ENCODE data around the gene PDGFD.

The PDGFD gene

DNA sequence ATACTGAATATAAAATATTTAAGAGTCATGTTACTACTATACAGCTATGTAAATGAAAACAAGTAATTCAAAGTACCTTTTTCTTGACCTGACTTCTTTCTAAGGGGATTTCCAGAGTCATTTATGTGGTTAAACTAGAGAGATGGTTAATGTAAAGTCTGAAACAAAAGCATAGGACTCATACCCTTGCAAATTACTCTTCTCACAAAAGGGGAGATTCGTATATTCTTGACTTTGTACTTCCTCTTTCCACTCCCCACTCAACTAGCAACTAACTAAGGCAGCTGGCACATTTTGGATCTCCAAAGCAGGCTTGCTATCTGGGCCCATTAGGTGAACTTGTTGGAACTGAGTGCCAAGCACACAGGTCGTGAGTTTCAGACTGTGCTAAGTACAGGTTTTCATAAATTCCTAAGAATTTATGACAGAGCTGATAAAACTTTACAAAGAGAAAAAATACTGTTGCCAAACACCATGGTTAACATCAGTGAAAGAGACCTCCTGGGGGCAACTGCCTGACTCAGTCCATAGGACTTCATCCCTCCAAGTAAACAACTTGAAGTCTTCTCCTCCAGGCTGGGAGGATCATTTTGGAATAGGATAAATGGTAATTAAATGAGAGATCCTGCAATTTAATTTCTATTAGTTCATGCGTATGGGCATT, 204.5 kb downstream of the PDGFD start:
- DNase-seq: no peak

DNA sequence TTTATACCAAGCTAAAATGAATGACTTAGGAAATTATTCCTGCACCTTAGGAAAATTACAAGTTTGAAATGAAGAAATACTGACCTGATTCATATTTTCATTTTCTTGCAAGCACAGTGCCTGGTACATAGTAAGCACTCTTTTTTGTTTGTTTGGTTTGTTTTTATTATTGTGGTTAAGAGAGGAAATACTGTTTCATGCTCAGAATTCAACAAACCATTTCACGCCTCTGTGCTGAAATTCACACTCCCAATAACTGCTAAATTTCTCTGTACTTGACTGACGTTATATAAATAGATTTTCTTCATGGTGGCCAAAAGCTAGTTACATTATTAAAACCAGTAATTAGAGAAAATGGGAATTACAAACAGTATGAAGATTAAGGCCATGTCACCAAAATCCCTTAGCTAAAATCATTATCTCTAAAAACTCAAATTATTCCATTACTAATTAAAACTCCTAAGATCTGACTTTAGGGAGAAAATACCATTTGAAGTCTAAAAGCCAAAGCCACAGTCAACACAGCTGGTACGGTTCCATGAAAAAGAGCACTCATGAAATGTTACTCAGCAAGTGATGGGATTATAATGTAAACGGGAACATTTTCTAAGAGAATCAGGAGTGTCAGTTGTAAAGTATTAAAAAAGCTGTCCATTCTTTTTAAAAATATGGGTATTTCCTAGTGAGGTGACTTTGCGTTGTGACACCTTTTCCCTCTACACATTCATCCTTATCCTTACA, 205.3 kb downstream of the PDGFD start:
- peak in 1 of 56 donors; percentile 1 for DNase-seq

DNA sequence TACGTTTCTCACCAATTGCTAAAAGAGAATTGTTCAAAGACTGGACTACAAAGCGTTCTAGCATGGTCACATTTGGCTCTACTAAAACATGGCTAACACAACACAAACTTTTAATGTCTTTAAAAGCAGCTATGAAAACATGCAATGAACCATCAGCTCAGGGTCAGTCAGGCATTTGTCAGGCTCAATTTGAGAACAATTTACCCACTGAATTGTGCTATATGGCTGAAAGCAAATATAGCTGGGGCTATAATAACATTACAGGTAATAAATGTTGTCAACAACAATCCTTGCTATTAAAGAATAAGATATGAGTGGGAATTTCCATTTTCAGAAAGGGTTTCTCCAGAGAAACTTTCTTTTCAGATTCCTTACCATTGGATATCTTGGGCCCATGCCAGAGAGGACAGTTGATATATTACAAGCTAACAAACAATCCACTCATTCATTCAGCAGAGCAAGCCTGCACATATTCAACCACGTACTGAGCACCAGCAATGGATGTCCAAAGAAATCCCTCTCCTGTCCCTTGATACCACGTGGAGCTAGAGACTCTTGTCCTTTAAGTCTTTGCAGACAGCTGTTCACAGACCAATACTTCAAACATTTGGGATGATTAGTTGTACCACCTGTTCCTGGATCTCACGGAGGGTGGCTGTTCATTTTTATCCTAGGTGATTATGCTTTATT, 210.0 kb downstream of the PDGFD start:
- DNase-seq: peak in 1 of 56 donors; percentile 2

DNA sequence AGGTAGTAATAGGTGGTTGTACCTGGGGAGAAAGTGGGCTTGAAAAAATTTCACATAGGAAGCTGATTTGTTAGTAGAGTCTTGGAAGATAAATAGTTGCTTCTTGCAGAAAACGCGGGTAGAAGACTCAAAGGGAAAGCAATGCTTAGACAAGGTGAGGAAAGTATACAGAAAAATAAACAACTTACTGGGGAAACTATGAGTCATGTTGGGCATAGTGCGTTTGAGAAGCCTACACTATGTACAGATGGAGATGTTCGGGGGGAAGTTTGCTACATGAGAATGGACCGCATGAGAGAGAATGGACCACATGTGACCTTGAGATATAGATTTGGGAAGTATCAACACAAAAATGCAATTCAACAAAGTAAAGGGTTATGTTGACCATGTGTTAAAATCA, 214.2 kb downstream of the PDGFD start:
- DNase-seq: no peak

DNA sequence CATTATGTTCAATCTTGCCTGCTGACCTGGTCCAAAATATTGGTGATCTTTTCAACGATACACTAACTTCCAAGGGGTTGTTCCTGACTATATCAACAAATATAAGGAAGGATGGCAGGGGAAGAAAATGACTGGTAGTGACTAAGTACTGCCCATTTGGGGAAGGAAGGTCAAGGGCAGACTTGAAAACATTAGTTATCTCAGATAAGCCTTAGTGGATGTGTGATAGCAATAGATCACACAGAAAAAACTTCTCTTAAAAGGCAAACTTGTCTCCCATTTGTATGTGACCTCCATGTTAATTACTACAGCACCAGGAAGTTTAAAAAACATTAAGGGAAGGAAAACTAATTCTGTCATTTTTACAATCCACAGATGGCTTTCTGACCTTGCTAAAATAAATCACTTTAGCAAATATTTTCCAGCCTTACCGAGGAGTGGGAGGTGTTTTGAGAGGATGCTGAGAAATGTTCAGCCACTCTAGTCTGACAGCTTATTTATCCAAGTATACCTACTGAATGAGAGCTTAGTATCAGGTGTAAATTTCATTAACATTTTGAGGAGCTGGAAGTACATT, 215.7 kb downstream of the PDGFD start:
- no peak for DNase-seq

DNA sequence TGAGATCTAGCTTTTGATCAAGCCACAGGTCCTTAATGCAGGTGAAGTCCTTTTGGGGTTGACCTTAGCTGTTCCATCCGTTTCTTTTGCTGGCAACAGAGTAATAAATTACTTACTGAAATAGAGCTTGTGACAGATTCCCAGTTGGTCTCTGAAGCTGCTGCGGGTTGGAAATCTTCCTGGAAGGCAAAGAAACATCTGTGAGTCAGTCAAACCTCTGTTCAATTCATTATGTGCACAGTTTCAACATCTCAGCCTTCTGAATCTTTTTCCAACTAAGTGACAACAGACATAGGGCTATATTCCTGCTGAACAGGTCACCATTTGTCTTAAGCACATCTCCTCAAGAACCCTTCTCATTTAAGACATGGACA, 216.4 kb downstream of the PDGFD start:
- DNase-seq: no peak

DNA sequence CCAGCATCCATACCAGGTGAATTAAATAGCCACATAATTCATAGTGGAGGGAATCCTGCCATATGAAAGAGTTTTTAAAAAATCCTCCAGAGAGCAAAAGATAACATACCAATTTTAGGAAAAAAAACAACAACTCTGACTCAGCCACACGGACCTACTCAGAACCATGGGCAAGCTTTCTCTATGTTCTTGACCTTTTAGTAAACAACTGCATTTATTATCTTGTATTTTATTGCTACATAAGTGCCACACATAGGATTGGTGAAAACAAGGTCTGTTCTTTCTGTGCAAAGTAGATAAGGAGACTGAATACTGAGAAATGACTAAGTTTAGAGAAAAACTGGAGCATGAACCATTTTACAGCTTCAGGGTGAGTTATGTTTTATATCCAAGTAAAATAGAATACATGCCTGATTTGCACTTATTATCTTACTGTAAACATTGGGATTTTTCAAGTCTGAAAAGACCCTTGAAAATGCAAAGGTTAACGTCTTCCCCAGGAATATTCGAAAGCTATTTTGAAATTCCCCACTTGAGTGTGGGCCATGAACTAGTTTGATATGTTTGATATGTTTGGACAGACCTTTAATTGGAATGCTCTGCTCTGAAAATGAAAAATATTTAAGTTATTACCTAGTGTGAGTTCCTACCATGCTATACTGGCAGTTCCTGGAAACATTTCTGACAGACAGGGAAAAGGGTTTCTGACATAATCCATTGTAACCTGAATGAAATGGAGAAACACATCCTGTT, 217.0 kb downstream of the PDGFD start:
- DNase-seq: no peak

DNA sequence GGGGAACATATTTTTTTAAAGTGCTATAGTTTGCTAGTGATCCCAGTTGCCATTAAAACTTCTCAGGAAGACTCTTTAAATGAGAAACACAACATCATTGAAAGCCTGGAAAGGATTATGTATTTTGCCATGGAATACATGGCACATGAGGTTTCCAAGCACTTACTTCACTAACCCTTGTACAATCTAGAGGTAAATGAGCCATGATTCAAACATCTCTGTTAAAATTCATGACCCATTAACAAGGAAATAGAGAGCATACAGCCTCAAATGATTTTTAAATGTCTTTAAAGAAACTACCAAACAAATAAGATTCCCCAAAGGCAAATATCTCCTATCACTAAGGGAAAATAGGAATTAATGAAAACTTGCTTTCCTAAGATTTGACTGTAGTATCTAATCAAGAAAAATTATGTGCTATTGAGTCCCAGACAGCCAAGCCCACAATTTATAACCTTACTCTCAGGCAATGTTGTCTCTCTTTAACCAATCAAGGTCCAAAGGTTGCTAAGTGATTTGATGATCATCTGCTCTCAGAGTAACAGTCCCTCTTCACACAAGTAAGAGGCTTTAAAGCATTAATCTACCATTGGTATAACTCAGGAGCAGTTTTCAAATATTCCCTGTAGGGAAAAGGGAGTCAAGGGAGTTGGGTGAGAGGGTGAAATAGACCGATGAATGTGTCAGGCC, 219.6 kb downstream of the PDGFD start:
- no peak for DNase-seq

DNA sequence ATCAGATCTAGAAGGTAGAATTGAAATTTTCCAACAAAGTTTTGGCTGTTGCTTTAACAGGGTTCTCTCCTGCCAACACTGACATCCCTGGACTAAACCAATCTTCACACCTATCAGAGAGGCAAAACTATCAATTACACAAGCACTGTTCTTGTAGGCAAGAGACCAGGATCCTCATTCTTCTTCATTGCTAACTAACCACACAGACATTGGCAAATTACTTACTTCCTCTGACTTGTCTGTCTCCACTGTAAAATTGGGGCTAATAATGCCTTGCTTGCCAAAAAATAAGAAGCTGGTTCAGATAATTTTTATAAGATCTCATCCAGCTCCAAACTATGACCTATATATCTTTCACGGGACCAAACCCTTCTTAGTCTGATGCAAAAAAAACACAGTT, 221.3 kb downstream of the PDGFD start:
- DNase-seq: no peak

DNA sequence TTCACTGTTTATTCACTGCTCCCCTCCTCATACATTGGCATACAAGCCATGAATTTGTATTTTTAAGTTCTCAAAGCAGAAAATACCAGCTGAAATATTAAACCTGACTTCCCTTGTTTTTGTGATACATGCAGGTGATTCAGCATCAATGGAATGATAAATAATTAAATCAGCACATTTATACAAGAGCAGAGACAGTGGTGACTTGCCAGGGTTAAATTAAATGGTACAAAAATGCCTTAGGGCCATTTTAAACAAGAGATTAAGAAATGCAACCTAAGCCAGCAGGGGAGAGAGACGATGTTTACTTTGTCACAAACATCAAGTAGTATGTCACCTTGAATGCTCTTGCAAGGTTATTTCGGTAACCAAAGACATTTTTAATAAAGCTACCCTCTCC, 223.4 kb downstream of the PDGFD start:
- no peak for DNase-seq

DNA sequence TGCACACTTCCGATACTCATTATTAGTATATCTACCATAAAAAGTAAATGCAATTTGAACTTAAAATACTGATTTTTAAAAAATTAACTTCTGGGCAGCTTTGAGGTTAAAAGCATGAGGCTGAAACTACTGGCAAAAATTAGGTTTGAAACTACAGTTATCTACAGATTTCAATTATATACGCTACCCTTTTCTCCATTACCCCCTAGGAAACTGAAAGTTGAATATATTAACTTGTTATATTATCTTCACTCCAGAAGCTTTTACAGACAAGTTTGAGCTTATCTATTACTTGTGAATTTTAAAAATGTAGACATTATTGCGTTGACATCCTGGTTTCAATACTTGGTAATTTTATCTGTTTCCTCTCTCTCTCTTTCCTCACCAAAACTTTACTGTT, 224.3 kb downstream of the PDGFD start:
- DNase-seq: no peak

DNA sequence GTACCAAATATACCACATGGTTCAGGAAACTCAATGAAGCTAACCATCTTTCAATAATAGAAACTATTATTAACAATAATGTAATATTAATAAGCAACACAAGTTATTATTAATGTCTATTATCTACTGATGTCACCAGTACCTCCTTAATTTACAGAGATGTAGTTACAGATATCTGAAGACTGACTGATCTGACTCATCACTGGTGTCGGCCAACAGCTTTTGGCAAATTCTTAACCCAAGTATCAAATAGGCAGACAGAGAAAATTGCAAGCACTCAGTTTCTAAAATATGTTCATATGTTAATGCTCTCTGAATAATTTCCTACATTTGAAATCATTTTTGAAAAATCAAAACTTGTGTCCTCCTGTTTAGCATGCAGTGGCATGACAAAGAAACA, 227.9 kb downstream of the PDGFD start:
- DNase-seq: no peak

DNA sequence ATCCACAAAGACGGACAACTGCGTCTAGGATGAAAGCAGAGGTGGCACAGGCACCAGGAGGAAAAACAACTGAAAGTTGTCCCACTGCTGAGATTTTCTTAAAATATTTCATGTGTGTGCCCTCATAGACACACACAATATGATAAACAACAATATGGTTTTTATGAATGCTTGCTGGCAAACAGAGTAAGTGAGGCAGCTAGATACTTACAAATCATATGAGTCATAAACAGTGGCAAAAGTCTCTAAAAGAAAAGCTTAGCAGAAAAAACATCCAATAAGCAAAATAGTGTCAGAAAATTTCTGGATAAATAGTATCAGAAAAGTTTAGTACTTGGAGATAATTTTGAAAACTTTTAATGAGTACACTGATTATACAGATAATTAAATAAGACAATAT, 228.7 kb downstream of the PDGFD start:
- no peak for DNase-seq

DNA sequence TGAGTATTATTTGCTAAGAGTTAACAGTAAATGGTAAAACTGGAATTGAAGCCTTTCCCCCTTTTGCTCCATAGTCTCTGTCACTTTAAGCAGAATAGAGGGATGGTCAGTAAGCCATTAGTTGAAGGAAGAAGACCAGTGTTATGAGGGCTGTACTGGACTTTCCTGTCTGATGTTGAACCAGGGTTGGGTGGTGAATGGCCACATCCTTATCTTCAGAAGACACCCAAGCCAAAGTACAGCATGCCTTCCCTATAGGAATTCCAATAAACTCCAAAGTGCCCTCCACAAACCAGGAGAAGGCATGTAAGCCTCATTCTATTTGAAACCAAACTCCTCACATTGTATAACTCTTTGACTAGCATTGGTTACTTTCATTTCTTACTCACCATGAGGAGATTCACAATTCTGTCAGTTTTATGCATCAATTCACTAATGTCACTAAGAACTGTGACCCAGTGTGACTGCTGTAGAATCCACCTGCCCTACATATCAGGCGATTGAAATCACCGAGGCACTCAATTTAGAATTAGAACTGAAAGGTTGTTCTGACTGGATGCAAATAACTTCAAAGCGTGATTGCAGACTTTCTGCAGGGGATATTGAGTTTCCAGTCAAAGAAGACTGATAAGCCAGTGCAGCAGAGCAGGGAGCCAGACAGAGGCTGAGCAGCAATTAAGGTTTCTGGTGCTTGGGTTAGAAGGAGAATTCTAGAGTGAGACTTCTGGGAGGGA, 234.6 kb downstream of the PDGFD start:
- DNase-seq: no peak

DNA sequence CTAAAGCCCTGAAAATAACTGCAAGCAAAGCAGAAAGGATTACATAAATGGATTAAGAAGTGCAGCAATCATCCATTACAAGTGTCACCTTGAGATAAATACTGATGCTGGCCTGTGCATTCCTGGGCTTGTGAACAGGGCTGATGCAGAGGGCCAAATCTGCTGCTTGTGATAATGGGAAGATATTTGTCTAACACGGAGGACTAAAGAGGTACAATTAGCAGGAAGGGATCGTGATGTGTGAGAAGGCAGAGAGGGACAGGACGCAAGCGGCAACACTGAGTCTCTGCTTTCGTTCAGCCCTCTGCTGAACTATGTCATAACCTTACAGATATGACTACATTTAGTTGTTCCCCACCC, 235.2 kb downstream of the PDGFD start:
- no peak for DNase-seq

DNA sequence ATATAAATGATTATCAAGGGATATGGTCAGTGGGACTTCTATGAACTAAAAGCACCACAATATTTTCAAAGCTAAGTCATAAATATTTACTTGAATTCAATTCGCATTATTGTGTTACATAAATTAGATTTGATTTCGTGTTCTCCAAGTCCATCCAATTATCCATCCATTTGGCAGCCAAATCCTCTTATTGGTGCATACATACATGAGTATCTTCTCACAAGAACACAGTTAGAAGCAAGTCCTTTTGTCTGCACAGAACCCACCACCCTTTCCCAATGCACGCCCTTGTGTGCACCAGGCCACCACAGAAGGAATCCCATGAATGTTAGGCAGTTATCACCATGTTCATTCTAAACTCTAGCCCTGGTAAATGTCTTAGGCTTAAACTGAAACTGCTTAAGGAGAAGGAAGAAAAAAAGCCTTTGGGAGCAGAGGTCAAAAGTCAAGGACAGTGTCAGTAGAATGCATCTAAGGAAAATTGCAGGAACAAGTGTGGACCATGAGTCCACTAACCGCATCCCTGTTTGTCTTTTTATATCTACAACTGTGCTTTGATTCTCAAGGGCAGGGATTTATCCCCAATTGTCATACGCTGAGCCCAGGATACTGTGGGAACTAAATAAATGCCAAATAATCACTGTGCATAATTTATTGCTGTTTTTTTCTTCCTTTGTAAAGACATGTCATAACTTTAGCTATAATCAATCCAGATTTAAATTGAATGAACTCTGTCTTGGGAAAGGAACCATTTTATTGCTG, 235.7 kb downstream of the PDGFD start:
- DNase-seq: no peak

DNA sequence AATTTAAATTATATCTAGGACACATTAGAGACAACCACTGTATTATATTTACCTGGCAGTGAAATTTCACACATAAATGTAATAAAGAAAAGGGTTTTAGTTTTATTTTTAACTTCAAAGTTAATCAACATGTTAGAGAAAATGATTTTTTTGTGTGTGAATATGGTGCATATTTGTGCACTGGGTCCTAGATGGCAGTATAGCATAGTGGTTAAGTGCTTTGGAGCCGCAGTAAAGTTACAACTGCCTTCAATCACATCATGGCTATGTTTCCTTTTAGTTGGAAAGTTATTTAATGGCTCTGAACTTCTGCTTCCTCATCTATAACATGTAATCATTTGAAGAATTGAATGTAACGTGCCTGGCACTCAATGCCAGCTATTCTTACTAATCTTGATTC, 236.4 kb downstream of the PDGFD start:
- no peak for DNase-seq

DNA sequence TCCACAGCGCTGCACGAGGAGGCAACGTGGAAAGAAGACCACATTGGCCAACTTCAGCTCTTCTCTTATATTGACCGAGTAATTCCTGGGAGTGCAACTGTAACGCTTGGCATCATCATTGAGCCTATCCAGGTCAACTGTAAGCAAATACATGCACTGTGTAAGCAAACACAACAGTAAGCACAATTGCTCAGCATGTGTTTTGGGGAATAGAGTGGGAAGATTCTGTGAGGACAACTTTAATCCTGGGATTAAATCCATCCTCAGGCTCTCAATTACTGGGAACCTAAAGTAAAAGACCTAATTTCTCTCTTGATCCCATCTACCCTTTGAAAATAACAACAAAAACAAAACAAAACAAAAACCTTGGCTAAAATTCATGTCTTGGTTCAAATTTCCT, 237.0 kb downstream of the PDGFD start:
- DNase-seq: no peak

DNA sequence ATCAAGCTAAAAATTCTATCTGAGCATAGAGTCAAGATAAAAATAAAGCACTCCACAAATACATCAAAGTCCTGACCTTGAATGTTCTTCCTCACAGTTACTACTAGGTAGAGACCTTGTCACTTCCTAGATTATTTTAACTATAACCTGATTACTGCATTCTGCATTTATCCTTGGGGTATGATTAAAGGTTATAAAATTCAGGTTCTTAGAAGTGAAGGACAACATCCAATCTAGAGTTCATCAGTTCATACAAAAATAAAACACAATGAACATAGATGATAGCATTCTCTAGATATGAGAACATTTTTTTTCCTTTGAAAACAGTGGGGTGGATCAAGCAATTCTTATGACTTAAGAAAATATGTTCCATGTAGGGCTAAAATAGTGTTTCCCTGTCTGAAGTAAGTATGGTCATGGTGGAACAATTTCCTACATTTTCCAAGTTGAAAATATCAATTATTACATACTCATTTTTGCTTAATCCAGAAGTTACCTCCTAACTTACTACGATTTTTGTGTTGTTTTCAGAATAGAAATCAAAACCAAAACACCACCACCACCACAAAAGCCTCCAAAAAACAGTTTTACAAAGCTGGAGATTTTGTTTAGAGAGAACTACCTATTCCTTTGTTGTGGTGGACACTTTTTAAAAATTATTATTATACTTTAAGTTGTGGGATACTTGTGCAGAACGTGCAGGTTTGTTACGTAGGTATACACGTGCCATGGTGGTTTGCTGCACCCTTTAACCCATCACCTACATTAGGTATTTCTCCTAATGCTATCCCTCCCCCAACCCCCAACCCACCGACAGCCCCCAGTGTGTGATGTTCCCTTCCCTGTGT, 239.6 kb downstream of the PDGFD start:
- DNase-seq: no peak

Data from amygdala (tissue), 56 donors.